A549 (cell line): ENCODE data around the gene TMEM171.

Experiments used
- CTCF ChIP-seq: fragments of >200 bp; sonication (Bioruptor Twin); formaldehyde crosslinking; IDR thresholded peaks from 3 replicates; pipeline ENCODE4 v1.5.1; 2016
- FOSL2 ChIP-seq, 2 experiments: fragments of 450-650 bp in 1 of 2; fragments of >200 bp in 1 of 2; sonication (Bioruptor Twin) in 1 of 2; formaldehyde crosslinking; IDR thresholded peaks; 2 replicates each; pipeline versions ENCODE4 v1.5.0 to v1.6.1; 2016 to 2020; ENCODE audit warnings: mild to moderate bottlenecking in 1 of 2, moderate library complexity in 1 of 2
- JUNB ChIP-seq: fragments of >200 bp; sonication (Bioruptor Twin); formaldehyde crosslinking; IDR thresholded peaks from 2 replicates; pipeline ENCODE4 v1.6.1; 2016
- NPAS2 ChIP-seq: fragments of 250-450 bp; sonication (Bioruptor Pico); IDR thresholded peaks from 2 replicates; pipeline ENCODE4 v1.8.0; 2022; ENCODE audit warnings: mild to moderate bottlenecking, moderate library complexity, borderline replicate concordance
- POLR2A ChIP-seq: IDR thresholded peaks from 2 replicates; pipeline ENCODE4 v1.6.1; 2012; ENCODE audit warnings: mild to moderate bottlenecking, low read length
- TF ChIP-seq, protein P1 (sequence below): IDR thresholded peaks from 2 replicates; pipeline ENCODE4 v1.6.1; 2012

DNA sequence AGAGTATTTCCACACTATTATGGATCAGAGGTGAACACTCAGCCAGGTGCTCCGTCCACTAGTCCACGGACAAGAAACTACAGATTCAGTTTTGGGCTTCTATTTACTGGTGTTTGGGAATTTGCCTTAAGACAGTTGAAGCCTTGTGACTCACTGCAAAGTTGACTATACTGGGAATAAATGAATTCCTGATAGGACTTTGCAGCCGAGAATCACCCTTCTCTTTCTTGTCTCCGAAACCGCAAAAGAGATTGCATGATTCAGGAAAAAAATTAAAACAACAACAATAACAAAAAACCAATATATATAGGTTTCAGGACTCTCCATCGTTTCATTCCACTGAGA lies 716 bp downstream of the TMEM171 start:
- TF ChIP-seq CTCF (no peak), POLR2A (no peak), NPAS2 (no peak), JUNB (no peak), FOSL2 (IDR thresholded peaks at IDR 0.05) (no peak), FOSL2 (CRISPR knock-in tag; IDR thresholded peaks at IDR 0.05) (no peak)
- TF ChIP-seq, protein P1, sequence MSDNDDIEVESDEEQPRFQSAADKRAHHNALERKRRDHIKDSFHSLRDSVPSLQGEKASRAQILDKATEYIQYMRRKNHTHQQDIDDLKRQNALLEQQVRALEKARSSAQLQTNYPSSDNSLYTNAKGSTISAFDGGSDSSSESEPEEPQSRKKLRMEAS = no peak
